NCI-H345 treated with DMSO at 0.1 percent for 48 hours (cell line): ENCODE measurements around the gene UBAC1.
"Not testable (repeated sequence)": the region's sequence is repeated elsewhere in the genome, so short reads cannot be mapped to it uniquely, and the experiment has no call there.

Experiments used
- DNase-seq: peaks from one replicate; lab custom pipeline; 2025; ENCODE audit not compliant: unreplicated experiment; lab: John Stamatoyannopoulos, UW

The UBAC1 gene

DNA sequence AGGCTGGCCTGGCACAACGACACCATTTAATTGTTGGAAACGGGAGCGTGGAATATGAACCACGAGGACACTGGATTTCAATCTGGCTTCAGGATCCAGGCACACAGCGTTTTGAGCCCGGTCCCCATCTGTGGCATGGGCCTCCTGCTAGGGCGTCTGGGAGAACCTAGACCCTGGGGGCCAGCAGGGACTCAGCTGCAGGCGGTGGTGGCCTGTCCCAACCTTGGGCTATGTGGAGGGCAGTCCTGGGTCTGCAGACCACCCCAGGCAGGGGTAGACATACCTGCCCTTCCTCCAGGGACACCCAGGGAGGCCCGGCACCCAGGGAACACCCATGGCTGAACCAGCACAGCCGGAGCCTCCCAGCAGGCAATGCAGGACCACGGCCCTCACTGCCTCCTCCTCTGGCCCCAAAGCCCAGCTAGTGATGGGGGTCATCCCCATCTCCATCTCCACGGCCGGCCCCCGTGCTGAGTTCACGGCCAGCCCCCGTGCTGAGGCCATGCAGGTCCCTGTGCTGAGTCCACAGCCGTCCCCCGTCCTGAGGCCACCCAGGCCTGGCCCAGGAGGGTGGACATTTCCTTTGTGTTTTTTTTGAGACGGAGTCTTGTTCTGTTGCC, 18.5 kb upstream of the UBAC1 start:
- DNase-seq: no peak

DNA sequence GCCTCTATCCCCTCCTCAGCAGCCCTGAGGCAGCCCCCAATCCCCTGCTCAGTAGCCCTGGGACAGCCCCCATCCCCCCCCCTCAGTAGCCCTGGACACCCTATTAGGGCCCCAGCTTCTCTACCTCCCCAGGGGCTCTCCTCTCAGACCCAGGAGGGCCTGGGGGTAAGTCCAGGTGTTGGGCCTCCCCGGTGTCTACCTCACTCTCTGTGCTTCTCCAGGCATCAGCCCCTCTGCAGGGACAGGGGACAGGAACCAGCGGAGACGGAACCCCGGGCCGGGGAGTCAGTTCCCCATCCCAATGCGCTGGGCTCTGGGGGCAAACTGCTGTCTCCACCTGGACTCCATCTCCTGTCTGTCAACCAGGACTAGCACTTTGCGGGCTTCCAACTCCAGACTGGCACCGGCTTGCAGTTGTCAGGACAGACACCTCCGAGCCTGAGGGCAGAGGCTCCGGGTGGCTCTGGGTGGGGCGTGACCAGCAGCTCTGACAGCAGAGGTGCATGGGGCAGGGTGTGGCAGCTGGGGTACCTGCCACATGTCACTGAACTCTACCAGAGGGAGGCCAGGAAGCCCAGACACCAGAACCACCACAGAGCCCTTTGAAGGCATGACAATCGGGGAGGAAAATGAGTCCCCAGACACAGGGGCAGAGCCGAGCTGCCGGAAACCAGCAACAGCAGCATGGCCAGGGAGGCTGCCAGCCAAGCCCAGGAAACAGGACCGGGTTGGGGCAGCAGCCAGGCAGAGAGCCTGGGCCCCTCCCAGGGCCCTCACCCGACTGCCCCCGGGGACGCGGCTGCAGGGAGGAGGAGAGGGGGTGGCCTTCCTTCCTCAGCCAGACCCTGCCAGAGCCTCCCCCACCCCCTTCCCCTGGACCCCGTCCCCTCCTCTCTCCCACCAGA, 17.7 kb upstream of the UBAC1 start:
- DNase-seq: no peak

DNA sequence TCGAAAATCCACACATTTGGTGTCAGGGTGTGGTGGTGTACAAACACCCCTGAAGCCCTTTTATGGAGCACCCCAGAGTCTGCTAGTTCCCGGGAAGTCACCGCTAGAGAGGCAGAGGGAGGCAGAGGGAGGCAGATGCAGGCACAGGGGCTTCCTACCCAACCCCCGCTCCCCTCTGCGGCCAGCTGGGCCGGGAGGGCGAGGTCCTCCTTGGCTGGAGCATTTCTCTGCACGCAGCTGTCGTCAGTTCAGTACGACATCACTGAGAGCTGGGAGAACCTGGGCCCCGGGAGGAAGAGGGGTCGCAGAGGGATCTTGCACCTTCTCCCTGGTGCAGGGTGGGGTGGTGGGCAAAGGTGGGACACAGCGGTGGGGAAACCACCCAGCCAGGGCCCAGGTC, 15.8 kb upstream of the UBAC1 start:
- DNase-seq: no peak

DNA sequence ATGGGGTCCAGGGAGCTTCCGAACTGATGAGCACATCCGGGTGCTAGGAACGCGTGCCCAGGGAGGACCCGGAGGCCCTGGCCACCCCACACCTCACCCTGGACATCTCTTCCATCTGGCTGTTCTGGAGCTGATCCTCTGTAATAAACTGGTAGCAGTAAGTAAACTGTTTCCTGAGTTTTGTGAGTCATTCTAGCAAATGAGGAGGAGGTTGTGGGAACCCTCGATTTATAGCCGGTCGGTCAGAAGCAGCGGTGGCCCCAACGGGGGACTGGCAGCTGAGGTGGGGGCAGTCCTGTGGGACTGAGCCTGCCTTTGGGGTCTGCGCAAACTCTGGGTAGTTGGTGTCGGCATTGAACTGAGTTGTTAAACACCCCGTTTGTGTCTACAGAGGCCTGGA, 15.4 kb upstream of the UBAC1 start:
- no peak for DNase-seq

DNA sequence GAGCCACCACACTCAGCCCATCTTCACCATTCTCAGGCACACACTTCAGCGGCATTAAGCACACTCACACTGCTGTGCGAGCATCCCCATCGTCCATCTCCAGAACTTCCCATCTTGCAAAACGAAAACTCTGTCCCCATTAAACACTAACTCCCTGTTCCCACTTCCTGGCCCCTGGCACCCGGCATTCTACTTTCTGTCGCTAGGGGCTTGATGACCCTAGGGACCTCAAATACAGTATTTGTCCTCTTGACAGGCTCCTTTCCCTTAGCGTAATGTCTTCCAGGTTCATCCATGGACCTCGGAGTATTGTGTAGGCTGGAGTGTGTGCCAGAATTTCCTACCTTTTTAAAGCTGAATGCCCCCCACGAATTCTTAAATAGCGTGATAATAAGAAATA, 14.7 kb upstream of the UBAC1 start:
- no peak for DNase-seq

DNA sequence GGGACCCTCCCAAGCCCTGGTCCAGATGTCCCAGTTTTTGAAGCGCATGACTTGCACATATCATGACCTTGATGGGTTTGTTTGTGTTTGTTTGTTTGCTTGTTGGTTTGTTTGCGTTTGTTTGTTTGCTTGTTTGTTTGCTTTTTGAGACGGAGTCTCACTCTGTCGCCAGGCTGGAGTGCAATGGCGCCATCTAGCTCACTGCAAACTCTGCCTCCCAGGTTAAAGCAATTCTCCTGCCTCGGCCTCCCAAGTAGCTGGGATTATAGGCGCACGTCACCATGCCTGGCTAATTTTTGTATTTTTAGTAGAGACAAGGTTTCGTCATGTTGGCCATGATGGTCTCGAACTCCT, 13.0 kb upstream of the UBAC1 start:
- no peak for DNase-seq

DNA sequence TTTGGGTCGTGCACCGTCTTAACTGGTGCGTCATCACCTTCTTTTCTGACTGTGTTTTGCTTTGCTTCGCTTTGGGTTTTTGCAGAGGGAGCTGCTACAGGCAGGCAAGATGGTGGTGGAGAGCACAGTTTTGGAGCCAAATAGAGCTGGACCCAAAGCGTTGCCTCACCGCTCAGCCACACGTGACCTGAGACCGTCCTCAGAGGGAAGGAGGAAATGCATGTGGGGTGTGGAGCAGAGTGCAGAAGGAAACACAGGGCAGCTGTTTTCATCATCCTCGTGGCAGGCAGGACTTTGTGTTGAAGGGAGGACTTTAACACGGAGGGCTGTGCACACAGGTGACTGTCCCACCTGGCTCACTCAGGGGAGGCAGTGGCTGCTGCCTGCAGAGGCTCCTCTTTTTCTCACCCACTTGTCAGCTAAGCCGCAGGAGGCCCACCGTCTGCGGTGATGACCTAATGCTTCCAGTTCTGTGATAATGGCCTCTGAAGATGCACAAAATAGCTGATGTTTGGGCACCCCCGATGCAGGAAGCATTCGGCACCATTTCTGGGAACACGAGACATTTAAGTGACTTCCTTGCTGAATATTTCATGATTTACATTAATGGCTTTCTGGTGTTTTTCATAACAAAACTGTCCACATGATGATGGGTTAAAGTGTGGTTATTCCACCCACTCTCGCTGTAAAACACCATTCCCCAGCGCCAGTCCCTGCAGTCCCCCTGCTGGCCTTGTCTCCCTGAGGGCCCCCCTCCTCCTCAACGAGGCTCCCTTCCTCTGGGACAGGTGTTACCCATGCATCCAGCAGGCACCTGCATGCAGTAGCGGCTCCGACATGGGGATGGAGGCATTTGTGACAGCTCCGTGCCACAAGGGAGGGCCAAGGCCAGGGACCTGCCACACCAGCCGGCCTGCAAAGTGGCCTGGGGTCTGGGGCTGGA, 12.4 kb upstream of the UBAC1 start:
- no peak for DNase-seq

DNA sequence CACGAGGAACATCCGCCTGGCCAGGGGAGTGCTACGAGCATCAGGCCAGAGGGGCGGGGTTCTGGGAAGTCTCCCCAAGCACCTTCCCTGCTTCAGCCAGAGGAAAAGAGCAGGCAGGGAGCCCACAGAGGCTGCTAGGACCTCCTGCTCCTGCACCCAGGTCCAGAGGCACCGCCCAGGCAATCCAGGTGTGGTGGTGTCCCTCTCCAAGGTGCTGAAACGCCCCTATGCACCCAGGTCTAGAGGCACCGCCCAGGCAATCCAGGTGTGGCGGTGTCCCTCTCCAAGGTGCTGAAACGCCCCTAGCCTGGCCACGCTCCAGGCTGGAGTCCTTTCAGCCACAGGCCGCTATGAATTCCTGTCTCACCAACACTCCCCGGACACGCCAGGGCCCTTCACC, 10.7 kb upstream of the UBAC1 start:
- DNase-seq: no peak

DNA sequence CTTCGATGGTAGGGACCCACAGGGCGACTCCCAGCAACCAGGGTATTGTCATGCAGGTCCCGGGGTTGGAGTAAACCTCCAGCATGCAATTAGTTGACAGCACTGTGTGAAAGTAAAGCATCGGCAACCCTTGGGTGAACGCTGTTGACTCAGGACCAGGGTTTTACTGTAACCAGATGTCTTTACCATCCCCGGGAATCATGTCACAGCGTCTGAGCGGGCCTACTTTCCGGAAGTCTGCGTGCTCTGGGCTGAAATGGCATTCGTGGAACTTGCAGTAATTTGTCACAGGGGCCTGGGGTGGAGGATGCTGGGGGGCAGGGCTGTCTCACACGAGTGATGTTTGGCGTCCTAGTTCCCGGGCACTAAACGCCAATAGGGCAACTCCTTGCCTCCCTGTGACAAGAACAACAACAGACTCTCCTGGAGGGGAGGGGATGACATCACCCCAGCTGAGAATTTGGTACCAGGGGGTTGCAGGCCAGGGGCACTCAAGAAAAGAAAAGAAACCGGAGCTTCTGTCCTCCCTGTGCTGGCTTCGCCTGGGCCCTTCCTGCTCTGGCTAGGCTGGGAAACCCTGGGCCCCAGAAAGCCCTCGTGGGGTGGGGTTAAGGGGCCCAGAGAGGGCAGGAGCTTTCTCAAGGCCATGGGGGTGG, 10.1 kb upstream of the UBAC1 start:
- DNase-seq: no peak

DNA sequence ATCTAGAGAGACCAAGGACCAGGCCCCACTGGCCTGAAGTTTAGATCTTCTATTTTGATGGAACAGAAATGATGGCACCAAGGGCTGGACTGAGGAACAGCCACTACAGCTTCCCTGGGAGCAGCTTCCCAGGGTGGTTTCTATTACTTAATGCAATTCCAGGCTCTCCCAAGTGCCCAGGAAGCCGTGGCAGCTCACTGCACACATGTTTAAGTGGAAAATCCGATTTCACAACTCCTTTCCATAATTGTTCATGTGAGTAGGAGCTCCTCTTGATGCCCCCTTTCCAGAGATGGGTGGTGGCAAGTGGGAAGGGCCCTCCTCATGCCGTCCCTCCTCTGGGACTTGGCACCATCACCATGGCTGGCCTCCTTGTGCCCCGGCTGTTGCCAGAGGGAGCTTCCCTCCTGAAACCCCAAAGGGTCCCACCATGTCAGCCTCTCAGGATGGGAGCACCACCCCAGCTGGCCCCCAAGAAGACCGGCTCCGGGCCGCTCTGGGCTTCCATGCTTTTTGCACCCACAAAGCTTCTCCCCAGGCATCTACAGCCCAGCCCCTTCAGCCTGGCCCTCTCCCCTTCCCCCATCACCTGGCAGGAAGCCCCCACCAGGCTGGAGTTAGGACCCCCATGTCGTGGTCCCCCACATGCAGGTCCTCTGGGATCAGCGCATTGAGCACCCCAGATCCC, 9.1 kb upstream of the UBAC1 start:
- no peak for DNase-seq

DNA sequence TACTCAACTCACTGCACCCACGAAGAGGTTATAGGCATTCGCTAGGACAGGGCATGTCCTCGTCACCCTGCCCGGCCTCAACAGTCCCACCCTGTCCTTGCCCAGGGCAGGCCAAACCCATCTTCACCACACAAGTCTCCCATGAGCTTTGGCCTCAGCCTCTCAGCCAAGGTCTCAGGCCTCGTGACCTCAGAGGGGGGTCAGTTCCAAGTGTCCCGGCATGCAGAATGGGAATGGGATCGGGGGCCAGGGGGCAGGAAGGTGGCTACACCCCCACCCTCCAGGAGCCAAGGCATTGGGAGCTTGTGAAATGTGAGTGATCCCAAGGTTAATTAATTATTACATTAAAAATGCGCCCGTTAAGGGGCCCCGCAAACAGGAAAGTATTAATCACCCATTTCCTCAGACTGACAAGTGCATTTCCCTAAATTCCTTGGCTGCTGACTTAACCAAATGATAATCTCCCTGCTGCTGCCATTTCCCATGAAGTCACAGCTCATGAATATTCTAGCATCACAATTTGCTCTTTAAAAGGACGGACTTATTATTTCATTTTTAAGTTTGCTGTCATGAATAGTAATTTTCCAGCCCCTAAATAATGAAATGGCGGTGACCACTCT, 8.0 kb upstream of the UBAC1 start:
- DNase-seq: no peak

DNA sequence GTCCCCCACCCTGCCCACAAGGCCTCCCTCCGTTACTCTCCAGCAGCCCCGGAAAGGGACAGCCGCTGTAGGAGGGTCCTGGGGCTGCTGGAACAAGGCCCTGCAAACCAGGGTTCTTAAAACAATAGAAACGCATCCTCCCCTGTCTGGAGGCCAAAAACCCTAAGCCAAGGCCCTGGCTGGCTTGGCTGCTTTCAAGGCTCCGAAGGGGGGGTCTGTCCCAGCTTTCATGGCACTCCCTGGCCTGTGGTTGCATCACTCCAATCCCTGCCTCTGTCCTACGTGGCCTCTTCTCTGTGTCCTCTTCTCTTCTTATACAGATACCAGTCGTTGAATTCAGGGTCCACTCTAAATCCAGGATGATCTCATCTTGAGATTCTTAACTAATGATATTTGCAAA, 7.4 kb upstream of the UBAC1 start:
- no peak for DNase-seq

DNA sequence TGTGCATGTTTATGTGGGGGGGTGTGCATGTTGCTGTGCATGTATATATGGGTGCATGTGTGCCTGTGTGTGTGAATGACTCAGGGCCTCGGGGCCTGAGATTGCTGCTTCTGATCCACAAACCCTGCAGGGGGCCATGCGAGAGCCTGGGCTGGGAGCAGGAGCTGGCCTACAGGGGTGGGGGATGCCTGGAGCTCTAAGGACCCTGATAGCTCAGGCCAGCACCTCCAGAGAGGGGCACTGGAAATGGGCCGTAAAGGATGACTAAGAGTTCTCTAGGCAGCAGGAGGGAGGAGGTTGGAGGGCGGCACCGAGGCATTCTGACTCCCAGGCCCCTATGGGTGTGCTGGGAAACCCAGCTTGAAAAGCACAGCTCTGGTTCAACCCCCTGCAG, 6.9 kb upstream of the UBAC1 start:
- DNase-seq: no peak

DNA sequence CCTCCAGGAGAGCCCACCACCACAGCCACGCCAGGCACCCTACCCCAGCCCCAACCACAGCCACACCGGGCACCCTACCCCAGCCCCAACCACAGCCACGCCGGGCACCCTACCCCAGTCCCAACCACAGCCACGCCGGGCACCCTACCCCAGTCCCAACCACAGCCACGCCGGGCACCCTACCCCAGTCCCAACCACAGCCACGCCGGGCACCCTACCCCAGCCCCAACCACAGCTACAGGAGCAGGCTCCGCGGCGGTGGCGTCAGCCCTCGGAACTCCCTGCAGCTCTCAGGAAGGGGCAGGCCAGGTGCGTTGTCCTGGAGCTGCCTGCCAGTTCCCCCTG, 5.7 kb upstream of the UBAC1 start:
- DNase-seq: not testable (repeated sequence)

DNA sequence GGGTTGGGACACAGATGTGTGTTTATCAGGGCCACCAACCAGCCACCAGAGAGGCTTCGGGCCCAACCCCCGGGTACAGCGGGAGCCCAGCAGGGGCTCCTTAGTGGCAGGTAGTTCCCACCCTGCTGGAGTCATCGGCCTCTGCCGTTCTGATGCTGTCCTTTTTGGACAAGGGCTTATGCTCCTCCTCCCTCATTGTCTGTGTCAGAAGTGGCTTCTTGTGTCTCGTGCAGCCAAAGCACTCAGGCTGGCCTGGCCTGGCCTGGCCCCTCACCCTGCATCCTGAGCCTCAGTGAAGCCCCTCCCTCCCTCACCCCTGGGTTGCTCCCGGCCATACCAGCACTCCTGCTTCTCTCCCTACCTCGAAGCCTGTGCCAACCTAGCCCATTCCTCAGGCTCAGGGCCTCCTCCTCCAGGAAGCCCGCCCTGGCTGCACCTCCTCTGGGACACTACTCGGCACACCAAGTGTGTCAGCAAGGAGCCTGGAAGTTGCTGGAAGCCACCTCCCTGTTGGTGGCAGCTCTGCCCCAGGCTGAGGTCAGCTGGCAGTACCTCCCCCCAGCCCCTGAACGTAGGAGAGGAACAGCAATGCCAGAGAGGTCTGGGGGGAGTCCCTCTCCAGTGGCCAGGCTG, 4.1 kb upstream of the UBAC1 start:
- no peak for DNase-seq

DNA sequence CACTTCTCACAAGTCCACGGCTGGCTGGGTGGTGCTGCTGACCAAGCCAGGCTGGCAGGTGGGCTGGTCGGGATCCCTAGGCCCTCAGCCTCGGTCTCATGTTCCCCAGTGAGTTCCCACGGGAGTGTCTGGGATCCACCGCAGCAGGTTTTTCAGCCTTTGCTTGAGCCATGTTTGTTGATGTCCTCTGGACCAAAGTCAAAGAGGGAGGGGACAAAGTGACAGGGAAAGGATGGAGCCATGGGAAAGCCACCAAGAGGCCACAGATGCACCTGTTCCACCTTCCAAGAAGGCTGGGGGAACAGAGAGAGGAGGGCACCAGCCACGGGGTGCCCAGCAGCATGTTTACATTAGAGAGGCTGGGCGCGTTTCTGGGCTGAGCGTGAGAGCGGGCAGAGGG, 2.8 kb upstream of the UBAC1 start:
- no peak for DNase-seq

DNA sequence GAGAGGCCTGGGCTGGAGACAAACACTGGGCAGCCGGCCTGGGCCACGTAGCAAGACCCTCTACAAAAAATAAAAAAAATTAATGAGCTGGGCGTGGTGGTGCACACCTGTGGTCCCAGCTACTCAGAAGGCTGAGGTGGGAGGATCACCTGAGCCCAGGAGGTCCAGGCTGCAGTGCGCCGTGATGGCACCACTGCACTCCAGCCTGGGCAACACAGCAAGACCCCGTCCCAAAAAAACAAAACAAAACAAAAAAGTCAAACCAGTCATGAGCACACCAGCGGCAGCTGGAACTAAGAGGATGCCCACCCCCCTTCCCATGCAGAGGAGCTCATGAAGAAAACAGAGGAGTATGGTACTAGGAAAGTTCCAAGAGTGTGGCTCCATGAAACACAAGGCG, 2.2 kb upstream of the UBAC1 start:
- no peak for DNase-seq

DNA sequence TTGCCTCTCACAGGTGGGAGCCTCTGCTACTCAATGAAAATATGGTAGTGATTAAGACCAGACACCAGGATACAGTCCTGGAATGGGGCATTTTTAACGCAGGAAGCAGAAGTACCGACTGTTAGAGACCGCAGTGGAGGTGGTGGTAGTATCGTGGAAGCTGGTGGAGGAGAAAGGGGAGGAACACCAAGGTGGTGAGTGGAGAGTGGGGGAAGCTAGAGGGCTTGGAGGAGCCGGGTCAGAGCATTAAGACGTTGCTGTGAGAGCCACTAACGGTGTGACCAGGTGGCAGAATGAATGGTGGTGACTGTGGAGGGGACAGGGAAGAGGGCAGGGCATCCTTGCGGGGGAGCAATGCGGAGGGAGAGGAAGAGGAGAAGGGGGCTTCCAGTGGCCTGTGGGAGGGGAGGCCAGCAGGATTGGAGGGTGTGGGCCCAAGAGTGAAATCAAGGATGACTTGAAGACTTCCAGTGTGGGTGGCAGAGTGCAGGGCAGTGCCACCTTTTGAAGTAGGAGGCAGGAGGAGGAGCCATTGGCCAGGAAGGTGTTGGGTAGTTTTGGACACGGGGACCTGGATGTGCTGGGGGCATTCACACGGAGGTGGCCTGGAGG, 1.6 kb upstream of the UBAC1 start:
- no peak for DNase-seq
